Neural cell (in vitro differentiated cells): ENCODE data around the gene CYTH3.

Experiments used
- CTCF ChIP-seq: fragments of 450-650 bp; IDR thresholded peaks from 2 replicates; pipeline ENCODE4 v1.5.1; 2014; ENCODE audit warnings: antibody characterized with exemption, mild to moderate bottlenecking, moderate library complexity; ENCODE audit not compliant: poor library complexity, severe bottlenecking
- EZH2 ChIP-seq: fragments of 200-600, 300-800 bp; shearing (Covaris generic), sonication (generic); IDR thresholded peaks from 2 replicates; pipeline ENCODE4 v1.6.1; 2014; ENCODE audit warnings: antibody characterized with exemption, low read length, borderline replicate concordance, mild to moderate bottlenecking; ENCODE audit not compliant: insufficient read depth, poor library complexity, severe bottlenecking
- POLR2AphosphoS5 ChIP-seq: IDR thresholded peaks from 2 replicates; pipeline ENCODE4 v1.6.1; 2012
- RAD21 ChIP-seq: fragments of 450-650 bp; conservative IDR thresholded peaks from 2 replicates; pipeline ENCODE4 v1.6.1; 2014; ENCODE audit warnings: antibody characterized with exemption, mild to moderate bottlenecking, moderate library complexity
- REST ChIP-seq: IDR thresholded peaks from 2 replicates; pipeline ENCODE4 v1.6.1; 2012; ENCODE audit warnings: borderline replicate concordance
- SMC3 ChIP-seq: fragments of 450-650 bp; conservative IDR thresholded peaks from 2 replicates; pipeline ENCODE4 v1.6.1; 2014; ENCODE audit warnings: antibody characterized with exemption, mild to moderate bottlenecking, moderate library complexity; ENCODE audit not compliant: poor library complexity

- TF ChIP-seq RAD21 (no peak), POLR2AphosphoS5 (no peak), REST (no peak), CTCF (no peak), EZH2 (no peak), SMC3 (no peak)
These were observed 133.0 kb downstream of the CYTH3 start for GRCh38 chr7:6139189-6139996.
